ENCODE results near the gene IL31RA. TPM values are rescaled to one million over a fixed set of nuclear protein-coding genes. Genes with fewer than 3 reads are reported as not detected.

IL31RA gene
- total and polyA plus RNA-seq, 2 of the 13 experiments (the other 11 are each of a cell fraction or from before 2014, with no cell fraction given): not detected

GRCh38 chr5:55865831-55866230 is 14.7 kb downstream of the IL31RA start:
- Histone ChIP-seq H4K20me1 (ENCODE audit: insufficient read depth, low read length) (no peaks in the 10 kb centered on the region), H3K27ac (ENCODE audit: extremely low read length, insufficient read depth, low read length) (no peak overlapping the region), H3K9me3 (ENCODE audit: low read length) (no peaks in the 10 kb centered on the region), H3K36me3 (replicated peaks in 1 of 2; ENCODE audit: control insufficient read depth in 1 of 2, insufficient read depth in 2 of 2, low read length in 2 of 2) (no peaks in the 10 kb centered on the region), H3K79me2 (ENCODE audit: insufficient read depth, low read length) (no peaks in the 10 kb centered on the region), H3K27me3 (ENCODE audit: control insufficient read depth in 1 of 2, insufficient read depth in 2 of 2, low read length in 2 of 2) (no peaks in the 10 kb centered on the region), H3K4me2 (ENCODE audit: low read depth, low read length) (no peak overlapping the region), H3K9ac (ENCODE audit: insufficient read depth, low read depth, low read length) (no peak overlapping the region), H3K4me3 (replicated peaks in 1 of 3; ENCODE audit: insufficient read depth in 1 of 3, low read depth in 2 of 3, low read length in 3 of 3) (no peak overlapping the region), H2AFZ (ENCODE audit: low read length) (no peak overlapping the region), H3K4me1 (ENCODE audit: insufficient read depth, low read length) (peaks cover 56% of the 10 kb centered on the region)
- POLR2A ChIA-PET: no interaction called here
- WGBS (ENCODE audit: low lambda C conversion rate): no CpG with 5 or more reads among the region's 3 CpGs
- intact Hi-C loops (cut with micrococcal nuclease; ENCODE audit: unreplicated experiment) (no loop called here), in situ Hi-C loops (cut with HindIII; ENCODE audit: extremely low pct_ligation_motif_present, low pct_unique_long_range_greater_than_20kb) (no loop called here)
- TF ChIP-seq ZBTB26 (CRISPR knock-in tag; IDR thresholded peaks at IDR 0.05; ENCODE audit: borderline replicate concordance): 0 out of 2 replicates have a peak, but pooled peaks have one; percentile 21
- TF ChIP-seq ZNF468 (CRISPR knock-in tag; IDR thresholded peaks at IDR 0.05): no peak
- no peak for TF ChIP-seq RARA (CRISPR knock-in tag; IDR thresholded peaks at IDR 0.05)
- TF ChIP-seq ZNF644 (CRISPR knock-in tag; IDR thresholded peaks at IDR 0.05; ENCODE audit: low read depth): peak; percentile 27; the same call in 1 of the 2 replicates
- peak; percentile 62 for TF ChIP-seq SALL1 (CRISPR knock-in tag; IDR thresholded peaks at IDR 0.05)
- 0 out of 2 replicates have a peak, but pooled peaks have one; percentile 30 for TF ChIP-seq ZSCAN25 (CRISPR knock-in tag; IDR thresholded peaks at IDR 0.05)
- peak; percentile 30; the same call in 1 of the 2 replicates for TF ChIP-seq SAP130 (CRISPR knock-in tag; IDR thresholded peaks at IDR 0.05; ENCODE audit: low read depth)
- TF ChIP-seq WIZ (CRISPR knock-in tag; IDR thresholded peaks at IDR 0.05): 0 out of 2 replicates have a peak, but pooled peaks have one; percentile 36
- TF ChIP-seq TMF1 (CRISPR knock-in tag; IDR thresholded peaks at IDR 0.05; ENCODE audit: low read depth): no peak
- no peak for TF ChIP-seq ATF6 (CRISPR knock-in tag; conservative IDR thresholded peaks at IDR 0.05)
- TF ChIP-seq, protein P1, sequence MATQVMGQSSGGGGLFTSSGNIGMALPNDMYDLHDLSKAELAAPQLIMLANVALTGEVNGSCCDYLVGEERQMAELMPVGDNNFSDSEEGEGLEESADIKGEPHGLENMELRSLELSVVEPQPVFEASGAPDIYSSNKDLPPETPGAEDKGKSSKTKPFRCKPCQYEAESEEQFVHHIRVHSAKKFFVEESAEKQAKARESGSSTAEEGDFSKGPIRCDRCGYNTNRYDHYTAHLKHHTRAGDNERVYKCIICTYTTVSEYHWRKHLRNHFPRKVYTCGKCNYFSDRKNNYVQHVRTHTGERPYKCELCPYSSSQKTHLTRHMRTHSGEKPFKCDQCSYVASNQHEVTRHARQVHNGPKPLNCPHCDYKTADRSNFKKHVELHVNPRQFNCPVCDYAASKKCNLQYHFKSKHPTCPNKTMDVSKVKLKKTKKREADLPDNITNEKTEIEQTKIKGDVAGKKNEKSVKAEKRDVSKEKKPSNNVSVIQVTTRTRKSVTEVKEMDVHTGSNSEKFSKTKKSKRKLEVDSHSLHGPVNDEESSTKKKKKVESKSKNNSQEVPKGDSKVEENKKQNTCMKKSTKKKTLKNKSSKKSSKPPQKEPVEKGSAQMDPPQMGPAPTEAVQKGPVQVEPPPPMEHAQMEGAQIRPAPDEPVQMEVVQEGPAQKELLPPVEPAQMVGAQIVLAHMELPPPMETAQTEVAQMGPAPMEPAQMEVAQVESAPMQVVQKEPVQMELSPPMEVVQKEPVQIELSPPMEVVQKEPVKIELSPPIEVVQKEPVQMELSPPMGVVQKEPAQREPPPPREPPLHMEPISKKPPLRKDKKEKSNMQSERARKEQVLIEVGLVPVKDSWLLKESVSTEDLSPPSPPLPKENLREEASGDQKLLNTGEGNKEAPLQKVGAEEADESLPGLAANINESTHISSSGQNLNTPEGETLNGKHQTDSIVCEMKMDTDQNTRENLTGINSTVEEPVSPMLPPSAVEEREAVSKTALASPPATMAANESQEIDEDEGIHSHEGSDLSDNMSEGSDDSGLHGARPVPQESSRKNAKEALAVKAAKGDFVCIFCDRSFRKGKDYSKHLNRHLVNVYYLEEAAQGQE (IDR thresholded peaks at IDR 0.05; ENCODE audit: borderline replicate concordance in 1 of 2, low read depth in 1 of 2, low read length in 2 of 2): peak; percentile 70 to 94
- peak; percentile 94 for TF ChIP-seq MIER2 (CRISPR knock-in tag; IDR thresholded peaks at IDR 0.05)
- no peak for TF ChIP-seq CBFB (CRISPR knock-in tag; IDR thresholded peaks at IDR 0.05)
- ATAC-seq: peak; percentile 73
- CTCF ChIA-PET (ENCODE audit: low intra/inter-chr PET ratio, low total read pairs): no interaction called here
- peak; percentile 16 for DNase-seq (ENCODE audit: low spot score)
- BruUV-seq (replicated peaks): no TSS peak
- FAIRE-seq: no peak

All from HepG2 (cell line).